ENCODE results near the gene IPCEF1. TPM values are rescaled to one million over a fixed set of nuclear protein-coding genes. Genes with fewer than 3 reads are reported as not detected.

Gene IPCEF1, protein sequence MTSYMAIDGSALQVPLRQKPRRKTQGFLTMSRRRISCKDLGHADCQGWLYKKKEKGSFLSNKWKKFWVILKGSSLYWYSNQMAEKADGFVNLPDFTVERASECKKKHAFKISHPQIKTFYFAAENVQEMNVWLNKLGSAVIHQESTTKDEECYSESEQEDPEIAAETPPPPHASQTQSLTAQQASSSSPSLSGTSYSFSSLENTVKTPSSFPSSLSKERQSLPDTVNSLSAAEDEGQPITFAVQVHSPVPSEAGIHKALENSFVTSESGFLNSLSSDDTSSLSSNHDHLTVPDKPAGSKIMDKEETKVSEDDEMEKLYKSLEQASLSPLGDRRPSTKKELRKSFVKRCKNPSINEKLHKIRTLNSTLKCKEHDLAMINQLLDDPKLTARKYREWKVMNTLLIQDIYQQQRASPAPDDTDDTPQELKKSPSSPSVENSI
- 1 to 10 TPM; 3.0 to 5.7 TPM for total RNA-seq

DNA sequence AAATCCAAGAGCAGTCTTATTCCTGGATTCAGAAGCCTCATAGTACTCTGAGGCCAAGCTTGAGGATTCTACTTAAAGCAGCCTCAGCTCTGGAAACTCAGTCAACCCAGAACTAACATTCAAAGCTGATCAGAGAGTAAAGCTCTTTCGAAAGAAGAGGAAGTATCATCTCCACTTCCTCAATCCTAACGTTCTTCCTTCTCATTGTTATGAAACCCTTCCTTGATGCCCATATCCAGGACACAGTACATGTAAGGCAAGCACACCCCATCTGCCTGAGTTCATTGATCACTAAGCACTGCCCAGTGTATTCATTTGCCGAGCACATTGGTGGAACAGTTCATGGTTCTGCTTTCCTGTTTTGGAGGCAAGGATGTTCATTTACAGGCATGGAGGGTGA is at the start of gene IPCEF1:
TSS of gene IPCEF1 (minus strand) at position 114 of the 400 bp plus-strand sequence. CDS start 90,856 bp downstream, outside the sequence.
- peak; percentile 24 for ATAC-seq
- DNase-seq = peak in 1 of 4 donors; percentile 16
- no peaks in the 10 kb centered on the region for H3K4me1 ChIP-seq
- H3K4me3 ChIP-seq = no peak within 1 kb of the TSS
- 78 to 90% methylated on average over 3 of the region's 3 CpGs for WGBS, 2 donors
- TF ChIP-seq POLR2A (IDR thresholded peaks at IDR 0.05) = no peak
- TF ChIP-seq, protein P1, sequence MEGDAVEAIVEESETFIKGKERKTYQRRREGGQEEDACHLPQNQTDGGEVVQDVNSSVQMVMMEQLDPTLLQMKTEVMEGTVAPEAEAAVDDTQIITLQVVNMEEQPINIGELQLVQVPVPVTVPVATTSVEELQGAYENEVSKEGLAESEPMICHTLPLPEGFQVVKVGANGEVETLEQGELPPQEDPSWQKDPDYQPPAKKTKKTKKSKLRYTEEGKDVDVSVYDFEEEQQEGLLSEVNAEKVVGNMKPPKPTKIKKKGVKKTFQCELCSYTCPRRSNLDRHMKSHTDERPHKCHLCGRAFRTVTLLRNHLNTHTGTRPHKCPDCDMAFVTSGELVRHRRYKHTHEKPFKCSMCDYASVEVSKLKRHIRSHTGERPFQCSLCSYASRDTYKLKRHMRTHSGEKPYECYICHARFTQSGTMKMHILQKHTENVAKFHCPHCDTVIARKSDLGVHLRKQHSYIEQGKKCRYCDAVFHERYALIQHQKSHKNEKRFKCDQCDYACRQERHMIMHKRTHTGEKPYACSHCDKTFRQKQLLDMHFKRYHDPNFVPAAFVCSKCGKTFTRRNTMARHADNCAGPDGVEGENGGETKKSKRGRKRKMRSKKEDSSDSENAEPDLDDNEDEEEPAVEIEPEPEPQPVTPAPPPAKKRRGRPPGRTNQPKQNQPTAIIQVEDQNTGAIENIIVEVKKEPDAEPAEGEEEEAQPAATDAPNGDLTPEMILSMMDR (IDR thresholded peaks at IDR 0.05) = no peak
- intact Hi-C loops (cut with DNase I) = no loop called here
- H3K9me3 ChIP-seq = no peaks in the 10 kb centered on the region
- no peaks in the 10 kb centered on the region for H3K27me3 ChIP-seq
- no peaks in the 10 kb centered on the region for H3K36me3 ChIP-seq (replicated peaks in 1 of 2; ENCODE audit: insufficient read depth in 1 of 2, low read depth in 2 of 2)
- no peak within 1 kb of the TSS for H3K27ac ChIP-seq

DNA sequence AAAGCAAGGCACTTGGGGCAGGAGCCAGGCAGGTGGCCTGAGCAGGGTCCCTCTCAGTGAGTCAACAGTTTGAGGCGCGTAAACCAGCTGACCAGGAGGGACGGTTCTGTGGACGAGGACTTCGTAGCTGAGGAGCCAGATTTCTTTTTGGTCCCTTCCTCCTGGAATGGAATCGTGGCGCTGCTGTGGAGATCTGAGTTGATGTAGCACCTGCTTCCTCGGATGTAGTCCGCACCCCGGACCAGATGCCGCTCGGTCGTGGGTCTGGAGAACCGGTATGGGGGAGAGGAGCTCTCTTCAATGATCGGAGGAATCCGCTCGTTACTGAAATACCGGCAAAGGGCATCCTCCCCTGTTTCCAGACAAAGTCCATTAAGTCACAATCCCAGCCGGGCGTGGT is 49.7 kb upstream of the IPCEF1 start:
- DNase-seq = no peak
- Histone ChIP-seq H3K36me3 (replicated peaks in 1 of 2; ENCODE audit: insufficient read depth in 1 of 2, low read depth in 2 of 2) (peaks cover 8 to 21% of the 10 kb centered on the region in 2 donors), H3K27me3 (no peaks in the 10 kb centered on the region), H3K9me3 (no peaks in the 10 kb centered on the region), H3K4me3 (no peak overlapping the region), H3K27ac (no peak overlapping the region), H3K4me1 (peaks cover 20% of the 10 kb centered on the region)
- intact Hi-C loops (cut with DNase I) = no loop called here
- ATAC-seq = no peak
- 93 to 97% methylated on average over 18 to 20 of the region's 20 CpGs for whole genome bisulfite sequencing, 2 donors
- TF ChIP-seq, protein P1 (IDR thresholded peaks at IDR 0.05) = no peak
- TF ChIP-seq POLR2A (IDR thresholded peaks at IDR 0.05) = no peak

DNA sequence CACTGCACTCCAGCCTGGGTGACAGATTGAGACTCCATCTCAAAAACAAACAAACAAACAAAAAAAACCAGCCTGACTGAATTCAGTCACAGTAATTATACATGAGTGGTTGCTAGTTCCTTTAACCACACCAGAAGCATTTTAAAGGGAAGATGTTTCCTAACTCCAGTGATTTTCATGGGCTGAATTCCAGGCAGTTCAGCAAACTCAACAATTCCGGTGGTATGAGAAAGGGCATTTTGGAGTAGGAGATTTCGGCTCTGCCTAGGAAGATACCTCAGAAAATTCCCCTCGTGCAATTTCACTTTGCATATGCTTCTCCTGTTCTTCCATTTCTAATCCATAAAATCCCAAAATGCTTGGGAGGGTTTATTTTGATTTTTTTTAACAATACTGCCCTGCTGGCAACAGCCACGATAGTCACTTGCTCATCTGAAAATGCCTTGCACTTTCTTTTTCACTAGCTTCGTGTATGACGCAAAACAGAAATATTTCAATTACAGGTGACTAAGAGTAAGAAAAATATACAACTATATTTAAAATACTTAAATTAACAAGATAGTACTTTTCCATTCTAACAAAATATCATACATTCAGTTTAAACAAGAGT is 48.3 kb upstream of the IPCEF1 start:
- H3K36me3 ChIP-seq (replicated peaks in 1 of 2; ENCODE audit: insufficient read depth in 1 of 2, low read depth in 2 of 2) = peaks cover 8 to 18% of the 10 kb centered on the region in 2 donors

DNA sequence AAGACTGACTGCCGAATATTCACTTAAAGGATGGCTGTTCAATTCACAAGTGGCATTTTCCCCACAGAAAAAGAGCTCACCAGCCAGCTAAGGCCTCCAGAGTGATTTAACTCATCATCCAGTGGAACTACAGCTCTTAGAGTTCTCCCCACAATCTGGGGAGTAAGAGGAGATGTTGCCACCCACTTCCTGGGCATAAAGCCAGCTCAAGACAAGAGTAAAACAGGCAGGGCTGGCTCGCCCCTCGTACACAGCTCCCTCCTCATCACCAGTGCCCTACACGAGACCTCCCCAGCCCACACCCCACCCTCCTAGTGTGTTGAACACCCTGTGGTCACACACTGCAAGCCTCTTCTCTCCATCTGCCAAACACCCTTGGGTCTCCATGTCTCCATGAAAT is 47.2 kb upstream of the IPCEF1 start:
- no peaks in the 10 kb centered on the region for H3K27me3 ChIP-seq
- TF ChIP-seq, protein P1 (IDR thresholded peaks at IDR 0.05) = no peak
- no peak for TF ChIP-seq POLR2A (IDR thresholded peaks at IDR 0.05)
- intact Hi-C loops (cut with DNase I) = no loop called here
- no peak overlapping the region for H3K27ac ChIP-seq
- H3K4me3 ChIP-seq = no peak overlapping the region
- no peaks in the 10 kb centered on the region for H3K4me1 ChIP-seq
- no peaks in the 10 kb centered on the region for H3K9me3 ChIP-seq
- 39 to 47% methylated on average over 4 of the region's 4 CpGs for WGBS, 2 donors
- H3K36me3 ChIP-seq (replicated peaks in 1 of 2; ENCODE audit: insufficient read depth in 1 of 2, low read depth in 2 of 2) = peaks cover 8 to 18% of the 10 kb centered on the region in 2 donors
- DNase-seq (peak in 3 of 4 donors; percentile 18 to 32 (median 25)), ATAC-seq (no peak)

More for the DNA sequence above, 48.3 kb upstream of the IPCEF1 start:
- TF ChIP-seq, protein P1 (IDR thresholded peaks at IDR 0.05) = no peak
- no peak for TF ChIP-seq POLR2A (IDR thresholded peaks at IDR 0.05)
- H3K27me3 ChIP-seq = no peaks in the 10 kb centered on the region
- no peak overlapping the region for H3K4me3 ChIP-seq
- DNase-seq (no peak), ATAC-seq (no peak)
- no peaks in the 10 kb centered on the region for H3K9me3 ChIP-seq
- WGBS, 2 donors = 89 to 93% methylated on average over 6 of the region's 6 CpGs
- H3K4me1 ChIP-seq = peaks cover 6% of the 10 kb centered on the region
- H3K27ac ChIP-seq = no peak overlapping the region
- intact Hi-C loops (cut with DNase I) = no loop called here
